NCI-H446 (cell line): ENCODE results near the gene KLK8.
"Not testable (repeated sequence)": the region's sequence is repeated elsewhere in the genome, so short reads cannot be mapped to it uniquely, and the experiment has no call there.

ENCODE experiments used
- DNase-seq, 2 experiments: peaks; one replicate each; lab custom pipeline; 2025; lab: John Stamatoyannopoulos, UW

Gene KLK8

DNA sequence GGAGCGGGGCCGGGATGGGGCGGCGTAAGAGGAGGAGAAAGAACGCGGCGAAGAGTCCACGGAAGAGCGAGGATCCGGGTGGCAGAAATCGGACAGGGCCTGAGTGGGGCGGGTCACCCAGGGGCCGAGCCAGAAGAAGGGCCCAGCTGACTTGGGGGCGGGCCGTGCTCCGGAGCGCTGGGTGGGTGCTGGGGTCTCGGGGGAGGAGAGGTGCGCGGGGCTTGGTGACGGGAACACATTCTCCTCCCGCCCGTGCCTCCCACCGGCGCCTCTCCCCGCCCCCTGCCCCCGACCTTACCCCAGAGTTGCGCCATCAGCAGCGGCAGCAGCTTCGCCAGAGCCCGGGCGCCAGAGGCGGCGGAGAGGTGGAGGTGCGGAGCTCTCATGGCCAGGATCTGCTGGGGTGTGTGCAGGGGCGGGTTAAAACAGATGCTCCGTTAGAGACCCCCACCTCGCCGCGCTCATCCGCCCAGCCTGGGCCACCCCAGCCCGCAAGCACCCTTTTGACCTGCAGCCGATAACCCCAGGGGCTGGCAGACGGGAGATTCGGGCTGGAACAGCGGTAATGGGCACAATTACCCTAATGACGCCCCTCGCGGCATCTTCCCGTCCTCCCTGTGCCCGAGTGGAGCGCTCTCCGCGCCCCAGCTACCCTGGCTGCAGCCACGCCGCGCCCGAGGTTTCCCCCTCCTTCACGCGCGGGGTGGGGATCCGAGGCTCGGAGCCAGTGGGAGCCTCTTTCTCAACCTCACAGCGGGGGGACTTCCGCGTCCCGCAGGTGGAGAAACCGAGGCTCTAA is 17.5 kb upstream of the KLK8 start:
- no peak for DNase-seq

- peak in 1 of 2 experiments; percentile 5 for DNase-seq
Observed at GRCh38 chr19:51016798-51017683, 15.6 kb upstream of the KLK8 start.

GRCh38 chr19:51015691-51016267 is 14.4 kb upstream of the KLK8 start:
- no peak for DNase-seq

DNA sequence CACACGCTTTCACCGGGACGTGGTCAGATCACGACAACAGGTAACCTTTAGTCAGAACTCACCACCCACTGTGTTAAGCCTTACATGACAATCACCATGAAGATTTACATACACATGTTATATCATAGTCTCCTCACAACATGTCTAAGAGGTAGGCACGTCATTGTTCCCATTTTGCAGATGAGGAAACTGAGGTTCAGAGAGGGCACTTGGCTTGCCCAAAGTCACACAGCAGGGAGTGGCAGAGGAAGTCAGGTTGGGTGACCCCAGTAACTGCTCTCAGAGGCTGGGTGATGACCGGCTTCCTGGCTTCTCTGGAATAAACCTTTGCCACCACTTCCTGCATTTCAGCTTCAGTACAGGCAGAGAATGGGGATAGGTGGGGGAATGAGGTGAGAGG is 12.8 kb upstream of the KLK8 start:
- DNase-seq, result no peak

DNA sequence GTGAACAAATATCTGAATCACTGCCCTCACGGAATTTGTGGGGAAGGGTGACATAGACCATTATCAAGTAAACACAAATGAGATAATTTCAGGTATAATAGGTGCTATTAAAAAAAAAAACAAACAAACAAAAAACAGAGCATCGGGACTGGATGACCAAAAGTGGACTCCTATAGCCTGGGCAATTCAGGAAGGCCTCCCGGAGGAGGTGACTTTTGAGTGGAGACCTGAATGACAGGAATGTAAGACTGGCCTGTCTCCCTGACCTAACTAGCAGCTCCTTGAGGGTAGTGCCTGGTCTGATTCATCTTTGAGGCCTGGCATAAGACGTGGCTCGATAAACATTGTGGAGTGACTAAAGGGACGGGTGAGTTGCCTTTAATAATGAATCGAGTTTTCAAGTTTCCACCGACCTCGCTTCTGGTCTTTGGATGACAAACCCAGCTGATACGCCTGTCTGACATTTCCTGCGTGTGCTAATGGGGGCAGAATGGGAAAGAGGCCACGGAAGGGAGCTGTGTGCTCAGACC is 11.3 kb upstream of the KLK8 start:
- no peak for DNase-seq

GRCh38 chr19:51010066-51010795 is 8.8 kb upstream of the KLK8 start:
- DNase-seq, result no peak

DNA sequence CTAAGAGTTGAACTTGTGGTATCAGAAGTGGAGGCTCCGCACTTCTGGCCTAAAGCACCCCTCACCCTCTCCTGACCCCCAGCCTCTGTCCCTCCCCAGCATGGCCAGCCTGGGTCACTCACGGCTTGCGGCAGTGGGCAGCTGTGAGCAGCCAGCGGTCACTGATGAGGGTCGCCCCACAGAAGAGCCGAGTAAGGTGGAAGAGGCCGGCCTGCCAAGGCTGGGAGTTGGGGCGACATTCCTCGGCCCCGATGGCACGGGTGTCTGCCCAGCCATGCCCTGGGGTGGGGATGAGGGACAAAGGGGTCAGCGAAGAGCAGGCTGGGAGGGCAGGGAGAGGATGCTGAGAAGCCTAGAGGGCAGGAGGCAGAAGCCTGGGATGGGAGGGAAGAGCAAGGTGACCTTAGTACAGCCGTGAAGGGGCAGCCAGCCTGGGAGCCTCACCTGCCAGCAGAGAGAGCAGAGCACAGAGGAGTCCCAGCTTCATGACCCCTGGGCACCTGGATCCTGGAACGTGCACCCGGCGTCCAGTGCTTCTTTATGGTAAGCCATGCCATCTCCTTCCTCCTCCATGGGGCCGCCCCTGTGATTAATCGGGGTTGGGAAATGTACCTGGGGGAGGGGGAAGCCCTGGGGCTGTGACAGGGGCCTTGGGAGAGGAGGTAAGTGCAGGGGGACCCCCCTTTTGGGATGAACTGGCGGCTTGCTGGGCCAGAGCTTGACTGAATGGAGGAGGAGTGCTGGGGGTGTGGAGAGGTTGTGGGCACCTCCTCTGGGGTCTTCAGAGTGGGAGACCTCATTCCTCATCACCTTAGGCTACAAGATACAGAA is 7.9 kb upstream of the KLK8 start:
- DNase-seq, result no peak

- DNase-seq, result no peak
Observed at GRCh38 chr19:51007488-51007887, 6.1 kb upstream of the KLK8 start.

DNA sequence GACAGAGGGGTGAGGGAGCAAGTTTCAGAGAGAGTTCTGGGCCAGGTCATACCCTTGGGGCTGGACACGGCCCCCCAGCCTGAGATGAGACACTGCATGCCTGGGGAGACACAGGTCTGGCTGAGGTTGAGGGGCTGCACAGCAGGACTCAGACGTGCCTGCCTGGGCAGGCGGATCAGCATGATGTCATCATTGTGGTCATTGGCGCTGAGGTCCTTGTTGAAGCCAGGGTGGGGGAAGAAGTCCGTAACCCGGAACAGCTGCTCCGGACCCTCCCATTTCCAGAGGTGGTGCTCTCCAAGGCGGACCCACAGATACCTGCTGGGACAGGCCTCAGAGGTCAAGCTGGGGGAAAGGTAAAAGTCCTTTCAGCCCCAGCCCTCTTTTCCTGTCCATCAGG is 5.0 kb upstream of the KLK8 start:
- no peak for DNase-seq

DNA sequence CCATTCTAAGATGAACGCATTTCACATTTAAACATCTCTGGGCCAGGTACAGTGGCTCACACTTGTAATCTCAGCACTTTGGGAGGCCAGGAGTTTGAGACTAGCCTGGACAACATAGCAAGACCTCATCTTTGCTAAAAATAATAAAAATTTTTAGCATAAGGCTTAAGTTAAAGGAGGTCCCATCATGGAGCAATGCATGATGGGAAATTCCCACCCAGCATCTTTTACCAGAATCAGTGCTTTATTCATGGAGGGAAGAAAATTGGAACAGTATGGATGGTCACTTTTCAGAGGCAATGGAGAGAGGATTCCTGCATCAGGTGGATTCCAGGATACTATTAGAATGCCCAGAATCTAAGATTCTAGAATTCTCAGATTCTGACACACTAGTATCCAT is 3.8 kb upstream of the KLK8 start:
- DNase-seq, result no peak

DNA sequence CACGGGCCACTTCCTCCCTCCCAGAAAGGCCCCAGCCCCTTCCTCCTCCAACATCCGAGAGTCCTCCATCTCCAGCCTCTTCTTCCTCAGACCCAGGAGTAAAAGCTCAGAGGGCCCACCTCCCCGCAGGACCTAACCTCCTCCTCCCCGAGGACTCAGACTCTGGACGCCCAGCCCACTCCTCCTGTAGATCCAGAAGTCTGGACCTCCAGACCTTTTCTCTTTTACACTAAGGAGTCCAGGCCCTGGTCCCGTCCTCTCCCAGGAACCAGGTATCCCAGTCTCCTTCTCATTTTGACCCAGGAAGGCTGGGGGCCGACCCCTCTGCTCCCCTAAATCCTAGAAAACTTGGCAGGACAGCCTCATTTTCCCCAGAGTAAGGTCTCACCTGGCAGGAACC is 1.9 kb upstream of the KLK8 start:
- DNase-seq, result no peak

DNA sequence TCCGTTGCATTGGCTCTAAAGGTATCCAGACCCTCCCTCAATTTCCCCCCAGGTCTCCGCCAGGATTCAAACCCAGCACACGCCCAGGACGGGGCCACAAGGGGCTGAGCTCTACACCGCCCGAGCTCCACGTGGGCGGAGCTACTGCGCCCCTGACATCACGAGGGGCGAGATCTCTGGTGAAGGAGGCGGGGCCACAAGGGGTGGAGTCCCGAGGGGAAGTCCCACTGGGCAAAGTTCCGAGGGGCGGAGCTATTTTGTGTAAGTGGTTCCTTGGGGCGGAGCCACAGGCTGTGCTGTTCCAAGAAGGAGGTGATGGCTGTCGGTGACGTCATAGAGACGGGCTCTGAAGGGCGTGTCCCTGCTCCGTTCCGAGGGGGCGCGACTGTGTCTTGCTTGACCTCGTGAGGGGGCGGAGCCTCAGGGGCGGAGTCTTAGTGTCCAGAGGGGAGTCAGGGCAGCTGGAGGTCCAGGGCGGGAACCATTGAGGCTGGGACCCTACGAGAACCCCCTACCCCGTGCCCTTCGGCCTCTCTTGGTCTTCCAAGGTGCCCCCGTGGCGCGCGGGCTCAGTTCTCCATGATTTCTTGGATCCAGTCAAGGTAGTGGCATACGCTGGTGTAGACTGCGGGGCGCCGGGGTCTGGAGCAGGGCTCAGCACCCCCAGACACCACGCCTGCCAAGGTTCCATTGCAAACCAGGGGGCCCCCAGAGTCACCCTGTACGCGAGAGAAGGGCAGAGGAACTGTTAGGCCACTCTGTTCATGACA is 1.3 kb upstream of the KLK8 start:
- DNase-seq, result peak; percentile 2 to 59

- DNase-seq, result no peak
Observed at GRCh38 chr19:51002089-51002532, 707 bp upstream of the KLK8 start.

GRCh38 chr19:51000981-51001380 is 423 bp downstream of the KLK8 start:
- DNase-seq, result no peak

GRCh38 chr19:51000426-51000825 is 978 bp downstream of the KLK8 start:
- DNase-seq, result no peak

- DNase-seq, result no peak
Observed at GRCh38 chr19:50998686-50999085, 2.7 kb downstream of the KLK8 start.

- DNase-seq, result no peak
Observed at GRCh38 chr19:50998061-50998460, 3.3 kb downstream of the KLK8 start.

- peak in 1 of 2 experiments; percentile 6 for DNase-seq
Observed at GRCh38 chr19:50994129-50994528, 7.3 kb downstream of the KLK8 start.

GRCh38 chr19:50992666-50993035 is 8.8 kb downstream of the KLK8 start:
- DNase-seq, result no peak

GRCh38 chr19:50984416-50984815 is 17.0 kb downstream of the KLK8 start:
- DNase-seq, result not testable (repeated sequence)
